ENCODE data around the gene ADAMTS10. TPM values are rescaled to one million over a fixed set of nuclear protein-coding genes. Genes with fewer than 3 reads are reported as not detected.

Gene ADAMTS10
- total and polyA plus RNA-seq, 2 of the 8 experiments (the other 6 are each of a cell fraction or from before 2014, with no cell fraction given) = 6.9 to 17.4 TPM

DNA sequence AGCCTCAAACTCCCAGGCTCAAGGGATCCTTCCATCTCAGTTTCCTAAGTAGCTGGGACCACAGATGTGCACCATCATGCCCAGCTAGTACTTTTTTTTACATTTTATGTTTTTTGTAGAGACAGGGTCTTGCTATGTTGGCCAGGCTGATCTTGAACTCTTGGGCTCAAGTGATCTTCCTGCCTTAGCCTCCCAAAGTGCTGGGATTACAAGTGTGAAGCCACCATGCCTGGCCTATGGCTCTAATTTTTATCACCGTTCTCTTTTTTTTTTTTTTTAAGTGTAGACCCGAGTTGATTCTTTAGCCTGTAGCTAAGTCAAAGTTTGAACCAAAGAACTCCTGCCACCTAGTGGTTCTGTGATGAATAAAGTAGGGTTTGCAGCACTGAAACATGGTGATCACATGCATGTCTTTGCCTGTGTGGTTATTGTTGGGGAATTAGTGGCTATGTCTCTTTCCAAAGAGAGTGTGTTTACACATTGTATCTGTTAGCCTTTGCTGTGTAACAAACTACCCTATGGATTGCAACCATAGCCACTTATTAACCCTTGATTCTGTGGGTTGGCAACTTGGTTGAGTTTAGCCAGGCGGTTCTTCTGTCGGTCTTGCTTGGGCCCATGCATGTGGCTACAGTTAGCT, 31.5 kb upstream of the ADAMTS10 start:
- no peak overlapping the region for H3K18ac ChIP-seq (ENCODE audit: extremely low read depth, low read length)
- H3K27ac ChIP-seq (ENCODE audit: low read depth, low read length) = no peak overlapping the region
- no peak overlapping the region for H4K8ac ChIP-seq (ENCODE audit: extremely low read depth, insufficient read depth, low read length)
- H3K4me2 ChIP-seq (ENCODE audit: insufficient read depth in 1 of 2, low read depth in 2 of 2, low read length in 2 of 2) = no peak overlapping the region
- H3K79me1 ChIP-seq (ENCODE audit: low read depth, low read length) = no peaks in the 10 kb centered on the region
- no peak overlapping the region for H3K4me3 ChIP-seq (ENCODE audit: extremely low read depth in 1 of 4, insufficient read depth in 2 of 4, low read depth in 3 of 4, low read length in 4 of 4)
- no peak overlapping the region for H2BK20ac ChIP-seq (ENCODE audit: low read length)
- no peak overlapping the region for H2BK5ac ChIP-seq (ENCODE audit: low read depth, low read length)
- peaks cover 0 to 1% of the 10 kb centered on the region in 2 experiments for H4K20me1 ChIP-seq (replicated peaks in 1 of 2; ENCODE audit: control insufficient read depth in 1 of 2, insufficient read depth in 2 of 2, low read length in 2 of 2)
- H4K5ac ChIP-seq (ENCODE audit: insufficient read length, low read depth, low read length) = no peak overlapping the region
- H3K23me2 ChIP-seq (ENCODE audit: low read depth, low read length) = no peaks in the 10 kb centered on the region
- 75% methylated on average over 4 of the region's 4 CpGs; no CpG with 5 or more reads in 1 of the 2 experiments for WGBS, 2 experiments (ENCODE audit: extremely low coverage in 1 of 2, insufficient coverage in 1 of 2, insufficient read length in 1 of 2, insufficient replicate concordance in 2 of 2, low coverage in 1 of 2, low lambda C conversion rate in 2 of 2, missing lambda C conversion rate in 1 of 2)
- H2BK12ac ChIP-seq (ENCODE audit: low read depth, low read length) = no peak overlapping the region
- peaks cover 0 to 13% (median 8%) of the 10 kb centered on the region in 4 experiments; a peak in 3 of 7 replicates for H3K27me3 ChIP-seq (replicated peaks in 1 of 4; ENCODE audit: control insufficient read depth in 3 of 4, extremely low read depth in 1 of 4, insufficient read depth in 3 of 4, low read length in 3 of 4)
- H3K4me1 ChIP-seq (replicated peaks in 1 of 4; ENCODE audit: control insufficient read depth in 3 of 4, insufficient read depth in 4 of 4, low read length in 3 of 4) = no peaks in the 10 kb centered on the region
- no peak overlapping the region for H2AK5ac ChIP-seq (ENCODE audit: low read depth, low read length)
- H2BK15ac ChIP-seq (ENCODE audit: low read length) = no peak overlapping the region
- H3K14ac ChIP-seq (ENCODE audit: insufficient read length) = no peak overlapping the region
- TF ChIP-seq, protein P1, sequence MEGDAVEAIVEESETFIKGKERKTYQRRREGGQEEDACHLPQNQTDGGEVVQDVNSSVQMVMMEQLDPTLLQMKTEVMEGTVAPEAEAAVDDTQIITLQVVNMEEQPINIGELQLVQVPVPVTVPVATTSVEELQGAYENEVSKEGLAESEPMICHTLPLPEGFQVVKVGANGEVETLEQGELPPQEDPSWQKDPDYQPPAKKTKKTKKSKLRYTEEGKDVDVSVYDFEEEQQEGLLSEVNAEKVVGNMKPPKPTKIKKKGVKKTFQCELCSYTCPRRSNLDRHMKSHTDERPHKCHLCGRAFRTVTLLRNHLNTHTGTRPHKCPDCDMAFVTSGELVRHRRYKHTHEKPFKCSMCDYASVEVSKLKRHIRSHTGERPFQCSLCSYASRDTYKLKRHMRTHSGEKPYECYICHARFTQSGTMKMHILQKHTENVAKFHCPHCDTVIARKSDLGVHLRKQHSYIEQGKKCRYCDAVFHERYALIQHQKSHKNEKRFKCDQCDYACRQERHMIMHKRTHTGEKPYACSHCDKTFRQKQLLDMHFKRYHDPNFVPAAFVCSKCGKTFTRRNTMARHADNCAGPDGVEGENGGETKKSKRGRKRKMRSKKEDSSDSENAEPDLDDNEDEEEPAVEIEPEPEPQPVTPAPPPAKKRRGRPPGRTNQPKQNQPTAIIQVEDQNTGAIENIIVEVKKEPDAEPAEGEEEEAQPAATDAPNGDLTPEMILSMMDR (IDR thresholded peaks at IDR 0.05; ENCODE audit: control extremely low read depth in 1 of 3, insufficient read depth in 1 of 3, low read depth in 1 of 3, low read length in 3 of 3) = peak in 2 of 3 experiments; percentile 59 to 65; a peak in 3 of 4 replicates
- no peak for TF ChIP-seq SIX5 (IDR thresholded peaks at IDR 0.05; ENCODE audit: low read depth, low read length)
- TF ChIP-seq CBX8 (IDR thresholded peaks at IDR 0.05; ENCODE audit: borderline replicate concordance, low read depth, low read length) = no peak
- TF ChIP-seq KDM1A (IDR thresholded peaks at IDR 0.05; ENCODE audit: borderline replicate concordance, low read length) = peak; percentile 53; the same call in 1 of the 2 replicates
- TF ChIP-seq BRCA1 (IDR thresholded peaks at IDR 0.05; ENCODE audit: low read depth, low read length) = no peak
- TF ChIP-seq RAD21 (IDR thresholded peaks at IDR 0.05 in 1 of 2, conservative IDR thresholded peaks at IDR 0.05 in 1 of 2; ENCODE audit: low read depth in 2 of 2, low read length in 2 of 2) = peak; percentile 59 to 66
- H3K9ac ChIP-seq (replicated peaks in 1 of 4; ENCODE audit: extremely low read depth in 1 of 4, low read depth in 3 of 4, low read length in 3 of 4) = no peak overlapping the region
- no peak overlapping the region for H3K23ac ChIP-seq (ENCODE audit: insufficient read length)
- ChIA-PET POLR2A (ENCODE audit: partially characterized antibody) (interaction anchor here (0.5 to 1.9 kb wide), 3 partner anchors 29 to 429 kb away, joined by 3 to 9 read pairs (median 4); no protein-coding TSS in a partner anchor), CTCF (ENCODE audit: partially characterized antibody) (interaction anchor here (0.6 to 6.8 kb wide), 17 partner anchors 10 to 408 kb away, joined by 3 to 45 read pairs (median 4); partner anchors contain the start of gene NFILZ)
- H3K4ac ChIP-seq (replicated peaks; ENCODE audit: insufficient read length, low read depth, low read length) = no peak overlapping the region
- no peak overlapping the region for H2AFZ ChIP-seq (ENCODE audit: low read length)
- H3K56ac ChIP-seq (replicated peaks; ENCODE audit: insufficient read length, low read depth, low read length) = no peak overlapping the region
- no peak overlapping the region for H4K91ac ChIP-seq (replicated peaks; ENCODE audit: insufficient read length, low read length)
- H2BK120ac ChIP-seq (replicated peaks; ENCODE audit: low read depth, low read length) = no peak overlapping the region
- FAIRE-seq (peak; percentile 93), DNase-seq (ENCODE audit: low read depth in 1 of 2, low spot score in 2 of 2) (no peak)
- H3K36me3 ChIP-seq (ENCODE audit: control insufficient read depth in 2 of 4, insufficient read depth in 4 of 4, low read length in 3 of 4) = no peaks in the 10 kb centered on the region
- peaks cover 0 to 5% of the 10 kb centered on the region in 2 experiments; a peak in 2 of 4 replicates for H3K9me3 ChIP-seq (ENCODE audit: insufficient read depth in 2 of 2, low read depth in 1 of 2, low read length in 1 of 2)
- H3K79me2 ChIP-seq (ENCODE audit: control insufficient read depth in 1 of 2, insufficient read depth in 2 of 2, low read length in 2 of 2) = no peaks in the 10 kb centered on the region
